Colonic mucosa (tissue), 4 donors: ENCODE measurements around the gene CMSS1. TPM values are rescaled to one million over a fixed set of nuclear protein-coding genes. Genes with fewer than 3 reads are reported as not detected.

Source experiments
- DNase-seq: peaks from one replicate; pipeline ENCODE4 v3.0.0-alpha.2; 2020
- H3K27ac ChIP-seq: fragments of 200-600 bp; one replicate; pipeline ENCODE4 v1.8.0; 2021
- H3K27me3 ChIP-seq: fragments of 200-600 bp; one replicate; pipeline ENCODE4 v1.8.0; 2021
- H3K36me3 ChIP-seq: fragments of 200-600 bp; one replicate; pipeline ENCODE4 v1.8.0; 2021
- H3K4me1 ChIP-seq: fragments of 200-600 bp; one replicate; pipeline ENCODE4 v1.8.0; 2021; ENCODE audit warnings: mild to moderate bottlenecking
- H3K4me3 ChIP-seq: fragments of 200-600 bp; one replicate; pipeline ENCODE4 v1.8.0; 2021
- H3K9ac ChIP-seq, 2 donors: one replicate each; pipeline ENCODE4 v1.7.0; 2013; ENCODE audit warnings: control low read depth in 2 of 2, low read depth in 2 of 2, low read length in 2 of 2
- H3K9me3 ChIP-seq: fragments of 200-600 bp; one replicate; pipeline ENCODE4 v1.8.0; 2021
- CTCF ChIP-seq: fragments of 200-600 bp; IDR thresholded peaks from one replicate; pipeline ENCODE4 v1.8.0; 2022; ENCODE audit warnings: antibody characterized with exemption, mild to moderate bottlenecking
- intact Hi-C: fragments of 100-400 bp; cut with DNase I; formaldehyde crosslinking; loops from one replicate; pipeline ENCODE4 v1.14.1; 2022
- total RNA-seq, 2 donors: library from RNA; stranded (reverse); fragmentation: NEBNext Ultra II Directional in 1 of 2; extraction: Animal tissue kit (Norgen Biotek cat#: 25700) in 1 of 2; gene quantifications; one replicate each; pipeline ENCODE4 v1.2.1, GENCODE V29; 2021
- donor health status: healthy.
- donor health status: DM: no; HTN: no; CAD: no.
- donor health status: DM: no; HTN: no; CAD: no.

CMSS1 gene
- total RNA-seq, 2 donors from 2014 or later = 10.7 to 24.7 TPM

DNA sequence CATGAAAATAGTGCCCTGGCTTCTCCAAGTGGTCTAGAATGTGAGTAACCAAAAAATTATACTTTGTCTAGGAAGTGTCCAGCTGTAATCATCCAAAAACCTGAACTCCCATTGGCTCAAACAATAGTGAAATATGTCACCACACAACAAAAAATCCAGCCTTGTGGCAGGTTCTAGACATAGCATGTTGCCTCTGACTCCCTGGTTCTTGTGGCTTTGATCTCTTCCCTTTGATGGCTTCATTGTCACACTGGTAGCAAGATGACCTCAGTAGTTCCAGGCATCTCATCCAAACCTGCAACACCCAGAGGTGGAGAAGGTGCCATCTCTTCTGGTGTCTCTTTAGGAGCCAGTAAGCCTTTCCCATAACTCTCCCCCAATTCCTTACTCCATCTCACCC lies 74.7 kb downstream of the CMSS1 start:
- Histone ChIP-seq H3K36me3 (no peaks in the 10 kb centered on the region), H3K27ac (no peak overlapping the region), H3K9me3 (no peaks in the 10 kb centered on the region), H3K27me3 (no peaks in the 10 kb centered on the region), H3K4me3 (no peak overlapping the region), H3K4me1 (no peaks in the 10 kb centered on the region), H3K9ac (no peak overlapping the region)
- no peak for DNase-seq
- TF ChIP-seq CTCF = no peak
- intact Hi-C loops = no loop called here

DNA sequence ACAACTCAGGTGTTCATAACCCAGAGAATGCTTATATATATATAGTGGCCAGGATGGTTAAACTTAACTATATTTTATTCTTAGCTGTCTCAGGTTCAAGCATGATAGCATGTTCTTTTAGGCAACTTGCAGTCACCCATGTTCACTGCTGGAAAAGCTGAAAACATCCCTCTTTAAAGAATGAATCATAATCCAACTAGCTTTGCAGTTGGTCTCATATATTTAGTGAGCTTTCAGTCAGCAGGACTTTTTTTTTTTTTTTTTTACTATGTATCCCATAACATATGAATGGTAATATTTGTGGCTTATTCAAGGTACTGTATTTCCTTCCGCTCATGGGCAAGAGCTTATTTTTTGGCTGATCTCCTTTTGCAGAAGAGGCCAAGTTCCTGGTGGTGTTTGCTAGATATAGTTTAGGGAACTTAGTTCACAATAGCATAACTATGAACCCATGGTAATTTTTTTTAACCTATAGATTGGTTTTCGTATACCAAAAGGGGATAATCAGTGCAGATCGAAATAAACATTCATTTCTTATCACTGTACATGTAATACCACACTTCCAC lies 77.6 kb downstream of the CMSS1 start:
- Histone ChIP-seq H3K4me1 (no peaks in the 10 kb centered on the region), H3K27me3 (no peaks in the 10 kb centered on the region), H3K4me3 (no peak overlapping the region), H3K9me3 (no peaks in the 10 kb centered on the region), H3K9ac (no peak overlapping the region), H3K27ac (peak overlapping the region; percentile 5), H3K36me3 (no peaks in the 10 kb centered on the region)
- intact Hi-C loops = no loop called here
- no peak for DNase-seq
- TF ChIP-seq CTCF = no peak

- DNase-seq = no peak
- no peaks in the 10 kb centered on the region for H3K36me3 ChIP-seq
- no peak for TF ChIP-seq CTCF
- intact Hi-C loops = no loop called here
- no peaks in the 10 kb centered on the region for H3K9me3 ChIP-seq
- no peak overlapping the region for H3K9ac ChIP-seq
- peak overlapping the region; percentile 5 for H3K27ac ChIP-seq
- H3K4me1 ChIP-seq = no peaks in the 10 kb centered on the region
- no peak overlapping the region for H3K4me3 ChIP-seq
- H3K27me3 ChIP-seq = no peaks in the 10 kb centered on the region
These were observed 78.2 kb downstream of the CMSS1 start for GRCh38 chr3:99895703-99896441.

DNA sequence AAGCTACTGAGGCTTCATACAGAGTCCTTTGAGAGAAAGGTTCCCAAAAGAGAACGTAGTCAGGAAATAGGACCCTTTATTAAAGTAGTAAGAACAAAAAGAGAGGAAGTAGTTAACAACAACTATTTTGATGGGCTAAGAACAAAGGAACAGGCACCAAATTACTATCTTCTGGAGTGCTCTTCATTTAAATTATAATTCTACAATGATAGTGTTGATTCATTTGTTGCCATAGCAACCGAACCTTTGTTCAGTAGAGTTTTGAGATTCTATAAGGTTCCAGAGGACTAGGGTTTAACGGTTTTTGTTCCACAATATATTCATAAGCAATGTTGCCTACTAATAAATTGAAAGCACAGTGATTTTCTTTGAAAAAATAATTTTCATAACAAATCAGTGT lies 78.8 kb downstream of the CMSS1 start:
- H3K27ac ChIP-seq = no peak overlapping the region
- TF ChIP-seq CTCF = no peak
- no peaks in the 10 kb centered on the region for H3K4me1 ChIP-seq
- no peaks in the 10 kb centered on the region for H3K36me3 ChIP-seq
- no peak overlapping the region for H3K4me3 ChIP-seq
- no peak overlapping the region for H3K9ac ChIP-seq
- DNase-seq = no peak
- H3K27me3 ChIP-seq = no peaks in the 10 kb centered on the region
- H3K9me3 ChIP-seq = no peaks in the 10 kb centered on the region
- intact Hi-C loops = no loop called here

DNA sequence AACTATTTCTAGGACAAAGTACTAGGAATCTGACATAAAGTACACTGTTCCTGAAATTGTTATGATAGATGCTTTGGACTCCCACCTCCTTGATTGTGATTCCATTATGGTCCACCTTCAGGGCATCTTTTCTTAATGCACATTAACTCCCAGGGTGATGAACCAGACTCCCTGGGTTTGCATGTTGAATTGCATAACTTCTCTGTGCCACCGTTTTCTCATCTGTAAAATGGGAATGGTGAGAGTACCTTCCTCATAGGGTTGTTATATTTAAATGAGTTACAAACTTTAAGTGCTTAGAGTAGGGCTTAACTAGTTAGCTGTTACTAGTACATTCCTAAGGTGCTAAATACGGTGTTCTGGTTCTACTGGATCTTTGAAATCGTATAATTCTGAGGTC lies 81.9 kb downstream of the CMSS1 start:
- Histone ChIP-seq H3K36me3 (no peaks in the 10 kb centered on the region), H3K4me3 (no peak overlapping the region), H3K9ac (no peak overlapping the region), H3K27ac (no peak overlapping the region), H3K9me3 (no peaks in the 10 kb centered on the region), H3K4me1 (no peaks in the 10 kb centered on the region), H3K27me3 (no peaks in the 10 kb centered on the region)
- intact Hi-C loops = no loop called here
- no peak for DNase-seq
- no peak for TF ChIP-seq CTCF
